CD4-positive, CD25-positive, alpha-beta regulatory T cell (primary cell): ENCODE results near the gene ITGA11. TPM values are rescaled to one million over a fixed set of nuclear protein-coding genes. Genes with fewer than 3 reads are reported as not detected.

Source experiments
- ATAC-seq, 2 donors: fragments of 150-1000 bp; cut with Tn5 transposase; one replicate each; pipeline ENCODE4 v1.10.0; 2021; ENCODE audit warnings: low read depth in 2 of 2, moderate number of reproducible peaks in 2 of 2, moderate library complexity in 1 of 2
- DNase-seq, 3 donors: peaks; one replicate each; pipeline versions ENCODE4 v3.0.0 to v3.0.0-alpha.2; 2012 to 2022; ENCODE audit warnings: mixed read lengths in 1 of 3
- H3K27ac ChIP-seq: one replicate; pipeline ENCODE4 v1.7.0; 2013; ENCODE audit warnings: mild to moderate bottlenecking, low read length; ENCODE audit not compliant: insufficient read depth, poor library complexity, severe bottlenecking
- H3K27me3 ChIP-seq: one replicate; pipeline ENCODE4 v1.7.0; 2013; ENCODE audit warnings: low read length; ENCODE audit not compliant: control insufficient read depth, insufficient read depth
- H3K36me3 ChIP-seq: one replicate; pipeline ENCODE4 v1.7.0; 2013; ENCODE audit warnings: mild to moderate bottlenecking, low read length, moderate library complexity; ENCODE audit not compliant: control insufficient read depth, insufficient read depth
- H3K4me1 ChIP-seq: 2 replicates; pipeline ENCODE4 v1.7.0; 2013; ENCODE audit warnings: mild to moderate bottlenecking, low read length; ENCODE audit not compliant: insufficient read depth, control insufficient read depth, poor library complexity, severe bottlenecking
- H3K4me3 ChIP-seq: one replicate; pipeline ENCODE4 v1.7.0; 2013; ENCODE audit warnings: low read depth, mild to moderate bottlenecking, low read length, moderate library complexity
- H3K9me3 ChIP-seq, 2 experiments: 1 replicate in 1 of 2; 2 replicates in 1 of 2; pipeline ENCODE4 v1.7.0; 2013; ENCODE audit warnings: low read length in 2 of 2, mild to moderate bottlenecking in 1 of 2, moderate library complexity in 1 of 2; ENCODE audit not compliant: control insufficient read depth in 2 of 2
- H3K27ac Mint-ChIP-seq, 3 donors: one replicate each; pipeline ENCODE4 v1.8.0; 2020 to 2022; ENCODE audit warnings: mild to moderate bottlenecking in 3 of 3, mixed read lengths in 3 of 3, moderate library complexity in 2 of 3
- H3K27me3 Mint-ChIP-seq: one replicate; pipeline ENCODE4 v1.8.0; 2022; ENCODE audit warnings: mild to moderate bottlenecking, mixed read lengths
- H3K36me3 Mint-ChIP-seq: one replicate; pipeline ENCODE4 v1.8.0; 2020; ENCODE audit warnings: mixed read lengths
- H3K4me1 Mint-ChIP-seq, 4 donors: one replicate each; pipeline ENCODE4 v1.8.0; 2020 to 2022; ENCODE audit warnings: mixed read lengths in 4 of 4, mild to moderate bottlenecking in 1 of 4
- H3K4me3 Mint-ChIP-seq, 4 donors: one replicate each; pipeline ENCODE4 v1.8.0; 2020 to 2022; ENCODE audit warnings: mild to moderate bottlenecking in 4 of 4, mixed read lengths in 4 of 4, moderate library complexity in 3 of 4
- H3K9me3 Mint-ChIP-seq, 7 donors: one replicate each; pipeline ENCODE4 v1.8.0; 2020 to 2022; ENCODE audit warnings: mixed read lengths in 7 of 7, mild to moderate bottlenecking in 3 of 7, moderate library complexity in 2 of 7
- polyA plus RNA-seq, 4 donors: library from polyadenylated mRNA; unstranded; fragments of 300-500 nt; fragmentation: Illumina TruSeq; gene quantifications; one replicate each; pipeline ENCODE4 v1.2.3, GENCODE V29; 2021
- total RNA-seq: library from RNA; stranded (reverse); gene quantifications from one replicate; pipeline ENCODE4 v1.2.3, GENCODE V29; 2022

Gene ITGA11
- total and polyA plus RNA-seq, 5 donors from 2014 or later, result 0.02 to 0.05 TPM; not detected in 3

- Histone ChIP-seq H3K27me3 (no peaks in the 10 kb centered on the region), H3K4me3 (peak overlapping the region; percentile 88), H3K4me1 (peaks cover 5% of the 10 kb centered on the region), H3K36me3 (peaks cover 4% of the 10 kb centered on the region), H3K9me3 (no peaks in the 10 kb centered on the region), H3K27ac (no peak overlapping the region)
- ATAC-seq (peak; percentile 72 to 76), DNase-seq (peak in 2 of 3 donors; percentile 34 to 82)
- no peaks in the 10 kb centered on the region for H3K9me3 Mint-ChIP-seq
- H3K4me1 Mint-ChIP-seq, result peaks cover 21 to 37% (median 28%) of the 10 kb centered on the region in 4 donors
- peak overlapping the region; percentile 40 to 84 (median 74) for H3K27ac Mint-ChIP-seq
- no peaks in the 10 kb centered on the region for H3K27me3 Mint-ChIP-seq
- H3K4me3 Mint-ChIP-seq, result peak overlapping the region; percentile 80 to 86 (median 82)
- H3K36me3 Mint-ChIP-seq, result peaks cover 5% of the 10 kb centered on the region
Measured at GRCh38 chr15:68298882-68299381, 133.0 kb downstream of the ITGA11 start.

GRCh38 chr15:68298336-68298735, 133.6 kb downstream of the ITGA11 start:
- no peaks in the 10 kb centered on the region for H3K27me3 ChIP-seq
- H3K36me3 ChIP-seq, result peaks cover 4% of the 10 kb centered on the region
- DNase-seq, result no peak
- H3K4me3 Mint-ChIP-seq, result peak overlapping the region; percentile 80 to 86 (median 82)
- H3K27ac ChIP-seq, result no peak overlapping the region
- H3K36me3 Mint-ChIP-seq, result peaks cover 8% of the 10 kb centered on the region
- H3K27me3 Mint-ChIP-seq, result no peaks in the 10 kb centered on the region
- H3K27ac Mint-ChIP-seq, result peak overlapping the region; percentile 40 to 84 (median 74)
- ATAC-seq, result no peak
- peak overlapping the region; percentile 88 for H3K4me3 ChIP-seq
- no peaks in the 10 kb centered on the region for H3K9me3 Mint-ChIP-seq
- peaks cover 21 to 42% (median 33%) of the 10 kb centered on the region in 4 donors for H3K4me1 Mint-ChIP-seq
- peaks cover 5% of the 10 kb centered on the region for H3K4me1 ChIP-seq
- H3K9me3 ChIP-seq, result no peaks in the 10 kb centered on the region

GRCh38 chr15:68295014-68295805, 136.8 kb downstream of the ITGA11 start:
- peaks cover 21% of the 10 kb centered on the region for H3K36me3 Mint-ChIP-seq
- Histone ChIP-seq H3K27me3 (no peaks in the 10 kb centered on the region), H3K36me3 (peaks cover 23% of the 10 kb centered on the region), H3K9me3 (no peaks in the 10 kb centered on the region), H3K4me1 (peaks cover 5% of the 10 kb centered on the region), H3K27ac (no peak overlapping the region), H3K4me3 (no peak overlapping the region)
- peaks cover 24 to 56% (median 43%) of the 10 kb centered on the region in 4 donors for H3K4me1 Mint-ChIP-seq
- peak overlapping the region in 1 of 3 donors; percentile 0 for H3K27ac Mint-ChIP-seq
- DNase-seq, result no peak
- no peak for ATAC-seq
- no peaks in the 10 kb centered on the region for H3K27me3 Mint-ChIP-seq
- no peak overlapping the region for H3K4me3 Mint-ChIP-seq
- H3K9me3 Mint-ChIP-seq, result no peaks in the 10 kb centered on the region

GRCh38 chr15:68292967-68293366, 139.0 kb downstream of the ITGA11 start:
- Mint-ChIP-seq H3K4me1 (peaks cover 26 to 58% (median 45%) of the 10 kb centered on the region in 4 donors), H3K27ac (peak overlapping the region in 1 of 3 donors; percentile 35), H3K27me3 (no peaks in the 10 kb centered on the region), H3K4me3 (no peak overlapping the region), H3K36me3 (peaks cover 32% of the 10 kb centered on the region), H3K9me3 (no peaks in the 10 kb centered on the region)
- H3K4me1 ChIP-seq, result peaks cover 2% of the 10 kb centered on the region
- H3K27ac ChIP-seq, result no peak overlapping the region
- peaks cover 33% of the 10 kb centered on the region for H3K36me3 ChIP-seq
- no peak for ATAC-seq
- no peak for DNase-seq
- H3K27me3 ChIP-seq, result no peaks in the 10 kb centered on the region
- no peaks in the 10 kb centered on the region for H3K9me3 ChIP-seq
- H3K4me3 ChIP-seq, result no peak overlapping the region

GRCh38 chr15:68292157-68292781, 139.7 kb downstream of the ITGA11 start:
- Histone ChIP-seq H3K27ac (no peak overlapping the region), H3K36me3 (peaks cover 33% of the 10 kb centered on the region), H3K4me1 (peaks cover 3% of the 10 kb centered on the region), H3K9me3 (no peaks in the 10 kb centered on the region), H3K4me3 (no peak overlapping the region), H3K27me3 (no peaks in the 10 kb centered on the region)
- no peak for DNase-seq
- Mint-ChIP-seq H3K9me3 (no peaks in the 10 kb centered on the region), H3K27ac (peak overlapping the region in 1 of 3 donors; percentile 25), H3K4me1 (peaks cover 30 to 61% (median 45%) of the 10 kb centered on the region in 4 donors), H3K27me3 (no peaks in the 10 kb centered on the region), H3K36me3 (peaks cover 36% of the 10 kb centered on the region), H3K4me3 (no peak overlapping the region)
- no peak for ATAC-seq

GRCh38 chr15:68290715-68291114, 141.2 kb downstream of the ITGA11 start:
- Histone ChIP-seq H3K4me3 (no peak overlapping the region), H3K36me3 (peaks cover 36% of the 10 kb centered on the region), H3K9me3 (no peaks in the 10 kb centered on the region), H3K4me1 (peaks cover 7% of the 10 kb centered on the region), H3K27ac (no peak overlapping the region), H3K27me3 (no peaks in the 10 kb centered on the region)
- DNase-seq (no peak), ATAC-seq (no peak)
- Mint-ChIP-seq H3K27ac (no peak overlapping the region), H3K4me1 (peaks cover 37 to 66% (median 53%) of the 10 kb centered on the region in 4 donors), H3K36me3 (peaks cover 42% of the 10 kb centered on the region), H3K9me3 (no peaks in the 10 kb centered on the region), H3K27me3 (no peaks in the 10 kb centered on the region), H3K4me3 (peak overlapping the region in 1 of 4 donors; percentile 43)

GRCh38 chr15:68289621-68290352, 142.2 kb downstream of the ITGA11 start:
- ATAC-seq, result no peak
- H3K27ac ChIP-seq, result no peak overlapping the region
- Mint-ChIP-seq H3K4me1 (peaks cover 45 to 72% (median 57%) of the 10 kb centered on the region in 4 donors), H3K4me3 (no peak overlapping the region), H3K36me3 (peaks cover 48% of the 10 kb centered on the region), H3K9me3 (peaks cover 0 to 2% (median 0%) of the 10 kb centered on the region in 7 donors), H3K27me3 (no peaks in the 10 kb centered on the region), H3K27ac (peak overlapping the region in 1 of 3 donors; percentile 12)
- no peaks in the 10 kb centered on the region for H3K27me3 ChIP-seq
- no peak for DNase-seq
- H3K4me3 ChIP-seq, result no peak overlapping the region
- peaks cover 14% of the 10 kb centered on the region for H3K4me1 ChIP-seq
- peaks cover 42% of the 10 kb centered on the region for H3K36me3 ChIP-seq
- no peaks in the 10 kb centered on the region for H3K9me3 ChIP-seq
